DMS53 (cell line): Measurements from ENCODE around the gene PSEN2.

Source experiments
- DNase-seq: peaks from one replicate; lab custom pipeline; 2025; lab: John Stamatoyannopoulos, UW

The PSEN2 gene

DNA sequence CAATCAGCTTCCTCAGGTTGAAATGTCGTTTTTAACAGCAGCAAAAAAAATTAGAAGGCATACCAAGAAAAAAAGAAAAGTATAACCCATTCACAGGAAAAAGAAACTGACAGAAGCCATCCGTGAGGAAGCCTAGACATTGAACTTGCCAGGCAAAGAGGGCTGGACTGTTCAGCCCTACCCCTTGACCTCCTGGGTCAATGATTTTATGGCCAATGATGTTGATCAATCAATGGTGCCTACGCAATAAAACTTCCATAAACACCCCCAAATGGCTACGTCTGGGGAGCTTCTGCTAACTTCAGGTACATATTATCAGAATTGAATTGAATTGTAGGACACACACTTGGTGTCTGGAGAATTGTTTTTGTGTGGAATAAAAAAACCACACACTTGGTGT is 4.8 kb upstream of the PSEN2 start:
- DNase-seq = no peak

DNA sequence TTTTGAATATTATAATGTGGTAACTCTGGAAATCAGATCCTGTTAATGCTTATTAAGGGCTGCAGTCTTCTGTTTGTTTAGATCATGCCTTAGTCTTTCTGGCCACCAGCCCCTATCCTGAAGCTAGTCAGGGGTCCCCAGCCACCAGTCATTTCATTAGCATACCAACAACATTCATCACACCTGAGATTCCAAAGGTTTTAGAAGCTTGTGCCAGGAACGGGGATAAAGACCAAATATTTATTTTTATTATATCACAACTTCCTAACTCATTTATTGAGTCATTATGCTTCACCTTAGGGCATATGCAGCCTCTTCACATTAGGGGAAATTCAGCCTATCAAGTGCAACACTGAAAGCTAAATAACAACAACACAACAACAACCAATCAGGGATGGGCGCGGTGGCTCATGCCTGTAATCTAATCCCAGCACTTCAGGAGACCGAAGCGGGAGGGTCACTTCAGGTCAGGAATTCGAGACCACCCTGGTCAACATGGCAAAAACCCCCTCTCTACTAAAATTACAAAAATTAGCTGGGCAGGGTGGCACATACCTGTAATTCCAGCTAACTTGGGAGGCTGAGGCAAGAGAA is 2.9 kb upstream of the PSEN2 start:
- DNase-seq = no peak

DNA sequence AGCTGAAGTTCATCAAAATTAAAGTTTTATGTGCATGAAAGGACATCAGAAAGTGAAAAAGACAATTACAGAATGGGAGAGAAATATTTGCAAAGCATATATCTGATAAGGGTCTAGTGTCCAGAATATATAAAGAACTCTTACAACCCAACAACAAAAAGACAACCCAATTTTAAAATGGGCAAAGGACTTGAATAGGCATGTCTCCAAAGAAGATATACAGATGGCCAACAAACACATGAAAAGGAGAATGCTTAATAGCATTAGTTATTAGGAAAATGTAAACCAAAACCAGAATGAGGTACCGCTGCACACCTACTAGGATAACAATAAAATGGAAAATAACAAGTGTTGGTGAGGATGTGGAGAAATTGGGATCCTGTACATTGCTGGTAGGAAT is 1.7 kb upstream of the PSEN2 start:
- DNase-seq = no peak

DNA sequence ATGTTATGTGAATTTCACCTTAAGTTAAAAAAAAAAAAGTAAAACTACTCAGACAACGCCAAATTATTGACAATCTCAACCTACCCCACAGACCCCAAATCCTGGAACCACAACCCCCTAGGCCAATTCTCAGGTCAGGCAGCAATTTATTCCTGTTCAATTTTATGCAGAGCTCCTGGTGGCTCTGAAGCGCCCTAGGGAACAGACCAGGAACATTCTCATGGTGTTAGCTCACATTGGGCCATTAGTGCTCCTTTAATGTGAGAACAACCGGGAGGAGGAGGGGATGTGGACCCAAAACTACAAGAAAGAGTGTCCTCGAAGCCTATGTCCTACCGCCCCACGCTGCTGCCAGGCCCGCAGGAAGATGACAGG is 403 bp upstream of the PSEN2 start:
- DNase-seq = no peak

DNA sequence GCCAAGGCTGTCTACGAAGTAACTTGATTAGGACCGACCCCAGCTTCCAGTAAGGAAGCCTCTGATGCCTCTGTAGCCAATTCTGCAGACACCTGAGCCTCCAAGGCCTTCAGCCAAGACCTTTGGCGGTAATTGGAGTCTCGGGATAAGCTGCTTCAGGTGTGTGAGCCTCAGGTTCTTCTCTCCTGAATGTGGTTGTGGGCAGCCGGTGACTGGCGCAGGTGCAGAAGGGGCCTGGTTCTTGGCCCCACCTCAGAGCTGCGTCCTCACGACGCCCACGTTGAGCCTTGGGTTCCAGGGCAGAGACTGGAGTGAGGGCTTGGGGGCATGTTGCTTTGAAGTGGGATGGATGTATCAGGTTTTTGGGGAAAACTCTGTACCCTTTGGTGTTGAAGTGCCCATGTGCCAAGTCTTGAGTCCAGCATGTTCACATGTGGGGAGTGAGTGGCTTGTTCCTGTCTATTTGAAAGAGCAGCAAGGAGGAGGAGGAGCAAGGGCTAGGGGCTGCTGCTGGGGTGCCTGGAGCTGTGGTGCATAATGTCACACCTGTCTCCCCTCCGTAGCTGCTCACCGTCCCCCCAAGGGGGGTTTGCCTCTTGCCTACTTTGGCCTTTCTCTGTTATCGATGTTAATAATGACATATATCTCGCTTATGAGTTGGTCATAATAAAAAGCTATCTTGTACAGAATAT is 1.4 kb downstream of the PSEN2 start:
- DNase-seq = peak; percentile 24

DNA sequence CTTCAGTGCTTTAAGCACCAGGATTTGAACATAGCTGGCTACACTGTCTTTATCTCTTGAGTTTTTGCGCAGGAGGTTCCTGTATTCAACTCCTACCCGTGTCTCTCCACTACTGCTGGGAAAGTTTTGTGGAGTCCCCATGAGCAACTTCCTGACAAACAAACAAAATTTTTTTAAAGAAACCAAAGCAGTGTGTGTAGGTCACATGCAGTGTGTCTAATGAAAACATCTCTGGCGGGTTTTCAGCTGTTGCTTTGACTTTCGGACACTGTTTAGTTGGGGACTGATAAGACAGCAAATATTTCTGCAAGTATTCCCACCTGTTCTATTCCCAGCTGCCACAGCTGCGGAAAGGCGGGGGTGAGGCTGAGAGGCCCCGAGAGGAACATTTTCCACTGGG is 2.0 kb downstream of the PSEN2 start:
- no peak for DNase-seq

DNA sequence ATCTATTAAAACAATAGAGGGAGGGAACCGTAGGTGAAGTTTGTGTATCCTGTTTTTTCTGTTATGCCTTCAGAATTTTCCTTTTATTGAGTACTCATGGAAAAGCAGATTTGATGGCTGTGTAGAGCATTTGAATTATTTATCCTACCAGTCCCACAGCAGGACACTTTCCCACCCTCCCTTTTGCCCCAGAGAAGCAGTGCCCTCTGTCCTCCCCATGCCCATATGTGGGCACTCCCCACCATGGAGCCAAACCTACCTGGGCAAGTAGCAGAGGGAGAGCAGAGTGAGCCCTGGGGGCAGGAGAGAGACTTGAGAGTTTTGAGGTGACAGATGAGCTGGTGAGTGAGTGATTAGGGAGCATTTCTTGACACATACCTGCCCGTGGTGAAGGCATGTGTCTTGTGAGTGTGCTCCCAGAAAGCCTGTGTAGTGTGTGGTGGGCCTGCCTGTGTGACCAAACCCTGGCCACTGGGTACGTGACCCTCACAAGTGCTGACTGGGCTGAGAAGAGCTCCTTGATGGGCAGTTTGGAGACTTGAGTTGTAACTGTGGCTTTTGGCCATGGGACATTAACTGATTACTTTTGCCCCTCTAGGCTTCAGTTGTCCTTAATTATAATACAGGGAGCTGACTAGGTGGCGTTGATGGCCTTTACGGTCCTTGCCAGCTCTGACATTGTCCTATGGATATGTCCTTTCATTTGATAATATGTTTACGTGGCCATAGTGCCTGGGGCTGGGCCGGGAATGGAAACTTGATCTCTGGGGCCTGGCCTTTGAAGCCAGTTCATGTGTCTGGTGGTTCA is 3.6 kb downstream of the PSEN2 start:
- DNase-seq = no peak

DNA sequence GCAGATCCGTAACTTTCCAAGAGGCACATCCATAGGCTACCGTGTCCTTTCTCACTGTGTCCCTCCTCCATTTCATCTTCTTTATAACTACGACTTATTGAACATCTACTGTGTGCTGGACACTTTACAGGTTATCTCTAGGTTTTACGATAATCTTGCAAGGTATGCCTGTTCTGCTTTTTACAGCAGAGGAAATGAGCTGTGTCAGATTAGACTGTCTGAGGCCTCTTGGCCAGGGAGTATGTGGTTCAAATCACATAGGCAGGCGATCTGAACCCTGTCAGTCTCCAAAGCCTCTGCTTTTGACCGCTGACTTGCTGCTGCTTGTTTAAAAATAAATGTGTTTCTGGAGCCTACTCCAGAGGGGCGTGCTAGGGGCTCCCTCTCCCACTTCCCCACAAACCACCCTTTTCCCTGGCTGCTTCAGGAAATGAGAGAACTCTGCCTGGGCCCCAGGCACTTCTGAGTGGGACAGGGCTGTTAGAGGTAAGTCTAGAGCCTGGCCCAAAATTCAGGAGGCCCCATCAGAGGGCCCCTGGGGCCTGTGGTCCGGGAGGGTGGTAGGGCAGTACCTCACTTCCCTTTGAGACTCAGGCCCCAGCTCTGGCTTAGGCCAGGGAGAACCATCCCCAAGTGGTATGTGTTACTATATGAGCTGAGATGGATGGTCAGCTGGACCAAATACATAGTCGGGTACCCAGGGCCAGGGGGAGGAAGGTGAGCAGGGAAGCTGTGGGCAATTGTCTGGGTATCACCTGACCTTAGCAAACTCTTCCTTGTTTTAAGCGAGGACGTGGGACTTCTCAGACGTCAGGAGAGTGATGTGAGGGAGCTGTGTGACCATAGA is 4.4 kb downstream of the PSEN2 start:
- no peak for DNase-seq

DNA sequence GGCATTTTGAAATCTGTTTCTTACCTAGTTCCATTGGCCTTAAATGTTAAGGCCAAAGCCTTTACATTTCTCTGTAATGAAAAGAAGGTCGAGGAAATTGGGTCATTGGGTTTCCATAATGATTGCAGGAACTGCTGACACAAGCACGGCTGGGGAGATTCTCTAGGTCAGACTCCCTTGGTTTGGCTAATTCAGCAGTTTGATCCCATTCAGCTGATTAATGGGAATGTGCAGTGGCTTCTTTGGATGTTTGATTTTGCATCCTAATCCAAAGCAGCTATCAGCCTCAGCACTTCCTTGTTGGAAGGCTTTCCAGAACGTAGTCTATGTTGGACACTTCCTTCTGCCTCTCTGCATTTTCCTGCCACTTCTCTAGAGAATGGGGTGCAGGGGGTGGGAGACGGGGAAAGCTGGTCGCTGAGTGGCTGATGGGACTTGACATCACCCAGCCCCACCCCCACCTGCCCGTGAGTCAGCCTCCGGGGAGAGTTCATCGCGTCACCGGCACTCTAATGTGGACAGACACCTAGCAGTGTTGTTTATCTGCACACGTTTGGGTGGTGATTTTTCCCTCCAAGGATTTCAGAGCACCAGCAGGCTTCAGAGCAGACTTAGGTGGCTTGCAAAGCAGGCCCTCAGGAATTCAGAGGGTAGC is 5.4 kb downstream of the PSEN2 start:
- peak; percentile 94 for DNase-seq

DNA sequence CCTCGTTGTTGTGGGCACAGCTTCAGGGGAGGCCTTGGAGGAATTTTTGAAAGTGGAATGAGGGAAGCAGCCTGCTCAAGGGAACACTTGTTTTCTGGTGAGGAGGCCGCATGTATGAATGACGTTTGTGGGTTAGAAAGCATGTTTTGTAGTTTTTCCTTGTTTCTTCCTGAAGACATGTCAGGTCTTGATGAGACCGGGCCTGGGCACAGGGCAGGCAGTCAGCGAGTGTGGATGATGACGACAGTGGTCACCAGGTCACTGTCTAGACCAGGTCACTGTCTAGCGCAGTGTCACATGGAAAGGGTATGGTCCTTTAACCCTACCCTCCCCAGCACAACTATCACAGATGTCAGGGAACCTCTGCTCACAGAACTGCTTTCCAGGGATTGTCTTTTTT is 7.3 kb downstream of the PSEN2 start:
- no peak for DNase-seq

DNA sequence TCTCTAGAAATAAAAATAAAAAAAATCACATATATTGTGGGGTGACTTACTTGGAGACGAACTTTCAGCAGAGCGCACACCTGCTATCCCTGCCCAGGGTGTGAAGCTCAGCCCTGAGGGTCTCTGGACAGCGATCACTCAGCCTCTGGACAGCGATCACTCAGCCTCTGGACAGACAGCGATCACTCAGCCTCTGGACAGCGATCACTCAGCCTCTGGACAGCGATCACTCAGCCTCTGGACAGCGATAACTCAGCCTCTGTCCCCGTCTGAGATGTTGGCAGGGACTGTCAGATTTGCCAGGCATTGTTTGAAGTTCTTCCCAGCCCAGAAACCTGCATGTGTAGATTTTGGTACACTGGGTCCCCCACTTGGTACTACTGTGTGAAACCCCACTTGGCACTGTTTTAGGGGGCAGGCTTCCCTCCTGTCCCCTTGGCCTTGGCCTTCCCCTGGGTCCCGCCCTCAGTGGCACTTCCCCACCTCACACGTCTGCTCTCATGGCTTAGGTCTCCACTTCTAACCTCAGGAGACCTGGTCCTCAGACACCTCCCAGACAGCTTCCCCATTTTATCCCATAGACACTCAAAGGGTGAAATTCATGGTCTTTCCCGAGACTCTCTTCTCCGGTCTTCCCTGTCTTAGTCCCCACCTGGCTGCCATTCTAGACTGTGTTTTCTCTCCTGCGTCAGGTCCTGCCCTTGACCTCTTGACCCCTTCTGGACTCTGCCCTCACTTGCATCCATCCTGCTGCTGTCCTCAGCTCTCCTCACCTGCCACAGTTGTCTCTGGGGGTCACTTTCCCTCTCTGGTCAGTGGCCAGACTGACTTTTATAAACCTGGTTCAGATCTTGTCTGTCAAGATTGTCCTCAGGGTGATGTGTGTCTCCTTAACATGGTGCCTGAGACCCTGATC is 10.2 kb downstream of the PSEN2 start:
- no peak for DNase-seq

DNA sequence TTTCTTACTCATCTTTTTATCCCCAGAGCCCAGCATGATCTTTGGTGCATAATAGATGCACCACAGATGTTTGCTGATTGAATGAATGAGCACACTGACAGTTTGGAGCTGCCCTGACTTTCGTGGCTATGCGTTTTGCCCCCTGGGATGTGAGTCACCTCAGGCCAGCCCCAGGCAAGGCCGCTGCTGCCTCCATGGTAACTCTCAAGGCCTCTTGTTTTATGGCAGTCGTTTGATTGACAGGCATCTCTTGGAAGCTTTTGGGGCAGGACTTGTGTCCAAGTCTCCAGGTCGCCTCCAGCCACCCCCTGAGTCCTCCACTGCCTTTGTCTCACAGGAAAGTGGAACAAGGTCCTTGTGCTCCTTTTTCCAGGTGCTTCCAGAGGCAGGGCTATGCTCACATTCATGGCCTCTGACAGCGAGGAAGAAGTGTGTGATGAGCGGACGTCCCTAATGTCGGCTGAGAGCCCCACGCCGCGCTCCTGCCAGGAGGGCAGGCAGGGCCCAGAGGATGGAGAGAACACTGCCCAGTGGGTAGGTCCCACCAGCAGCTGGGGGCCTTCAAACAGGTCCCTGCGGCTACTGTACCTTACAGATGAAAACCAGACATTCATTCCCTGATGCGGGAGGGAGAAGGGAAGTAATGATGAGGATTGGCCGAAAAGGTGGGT is 11.2 kb downstream of the PSEN2 start:
- no peak for DNase-seq

DNA sequence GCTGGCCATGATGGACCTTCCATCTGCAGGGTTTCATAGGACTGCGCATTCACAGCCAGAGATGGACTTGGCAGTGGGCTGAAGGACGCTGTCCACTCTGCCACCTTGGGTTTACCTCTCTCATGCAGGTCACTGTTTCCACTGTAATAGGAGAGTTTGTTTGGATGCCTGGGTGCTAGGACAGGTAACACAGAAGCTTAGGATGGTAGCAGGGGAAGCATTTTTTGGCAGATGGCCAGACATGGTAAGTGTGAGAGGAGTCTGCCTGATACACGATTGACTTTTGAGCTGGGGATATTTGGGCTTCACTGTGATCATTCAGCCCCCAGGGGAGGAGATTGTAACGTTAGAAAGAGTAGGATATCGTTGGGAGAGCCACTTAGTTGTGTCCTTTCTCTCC is 11.8 kb downstream of the PSEN2 start:
- DNase-seq = no peak

DNA sequence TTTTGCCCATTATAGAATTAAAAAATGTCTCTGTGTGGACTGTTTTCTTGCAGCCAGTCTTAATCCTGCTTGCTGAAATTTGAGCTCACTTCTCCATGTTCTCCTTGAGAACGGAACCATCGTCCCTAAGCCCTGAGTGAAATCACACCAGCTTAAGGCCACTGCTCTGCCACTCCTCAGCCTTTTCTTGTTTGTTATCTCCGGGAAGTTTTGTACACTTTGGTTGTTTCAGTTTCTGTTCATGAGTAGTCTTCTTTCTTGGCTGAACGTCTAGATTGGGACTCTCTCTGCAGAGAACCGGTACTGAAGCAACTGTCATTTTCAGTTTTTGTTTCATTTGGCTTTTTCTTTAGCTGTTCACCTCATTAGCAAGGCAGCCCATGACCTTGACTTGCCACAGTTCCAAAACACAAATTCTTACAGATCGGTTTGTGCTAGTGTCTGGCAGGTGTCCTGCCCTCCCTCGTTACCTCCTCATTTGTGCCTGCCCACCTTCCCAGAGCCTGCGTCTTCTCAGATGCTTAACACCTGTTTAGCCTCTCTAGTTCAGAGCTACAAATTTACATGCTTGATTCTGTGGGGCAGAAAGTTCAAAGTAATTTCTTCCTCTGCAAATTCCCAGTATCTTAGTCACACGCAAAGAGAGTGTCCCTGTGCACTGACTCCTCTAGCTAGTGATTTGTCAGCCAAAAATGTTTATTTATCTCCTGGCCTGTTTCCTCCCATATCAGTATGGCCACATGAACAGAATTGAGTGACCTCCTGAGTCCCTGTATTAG is 12.4 kb downstream of the PSEN2 start:
- DNase-seq = no peak

DNA sequence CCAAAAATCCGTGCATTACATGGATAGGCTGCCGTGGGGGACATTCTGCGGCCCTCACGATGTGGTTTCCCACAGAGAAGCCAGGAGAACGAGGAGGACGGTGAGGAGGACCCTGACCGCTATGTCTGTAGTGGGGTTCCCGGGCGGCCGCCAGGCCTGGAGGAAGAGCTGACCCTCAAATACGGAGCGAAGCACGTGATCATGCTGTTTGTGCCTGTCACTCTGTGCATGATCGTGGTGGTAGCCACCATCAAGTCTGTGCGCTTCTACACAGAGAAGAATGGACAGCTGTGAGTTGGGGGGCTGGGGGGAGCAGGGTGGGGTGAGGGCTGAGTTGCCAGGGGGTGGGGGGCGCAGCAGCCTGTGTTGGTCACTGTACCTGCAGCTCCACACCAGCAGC is 13.2 kb downstream of the PSEN2 start:
- DNase-seq = no peak

DNA sequence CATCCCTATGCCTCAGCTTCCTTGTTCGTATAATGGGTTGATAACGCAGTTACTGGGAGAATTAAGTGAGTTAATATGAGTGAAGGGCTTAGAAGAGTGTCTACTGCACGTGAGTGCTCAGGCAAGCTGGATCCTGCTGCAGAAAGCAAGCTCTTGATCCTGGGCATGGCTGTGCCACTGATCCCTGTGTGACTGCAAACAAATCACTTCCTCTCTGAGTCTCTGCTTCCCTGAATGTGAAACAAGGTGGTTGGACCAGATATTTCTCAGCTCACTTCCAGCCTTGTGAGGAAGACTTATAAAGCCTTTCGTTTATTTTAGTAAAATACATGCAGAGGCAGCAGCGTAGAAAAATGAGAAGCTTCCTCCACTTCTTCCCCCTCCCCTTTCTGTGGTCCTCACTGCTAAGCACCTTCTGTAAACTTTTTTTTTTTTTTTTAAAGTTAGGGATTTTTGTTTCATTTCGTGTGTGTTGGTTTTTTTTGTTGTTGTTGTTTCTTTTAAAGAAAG is 13.8 kb downstream of the PSEN2 start:
- peak; percentile 63 for DNase-seq

DNA sequence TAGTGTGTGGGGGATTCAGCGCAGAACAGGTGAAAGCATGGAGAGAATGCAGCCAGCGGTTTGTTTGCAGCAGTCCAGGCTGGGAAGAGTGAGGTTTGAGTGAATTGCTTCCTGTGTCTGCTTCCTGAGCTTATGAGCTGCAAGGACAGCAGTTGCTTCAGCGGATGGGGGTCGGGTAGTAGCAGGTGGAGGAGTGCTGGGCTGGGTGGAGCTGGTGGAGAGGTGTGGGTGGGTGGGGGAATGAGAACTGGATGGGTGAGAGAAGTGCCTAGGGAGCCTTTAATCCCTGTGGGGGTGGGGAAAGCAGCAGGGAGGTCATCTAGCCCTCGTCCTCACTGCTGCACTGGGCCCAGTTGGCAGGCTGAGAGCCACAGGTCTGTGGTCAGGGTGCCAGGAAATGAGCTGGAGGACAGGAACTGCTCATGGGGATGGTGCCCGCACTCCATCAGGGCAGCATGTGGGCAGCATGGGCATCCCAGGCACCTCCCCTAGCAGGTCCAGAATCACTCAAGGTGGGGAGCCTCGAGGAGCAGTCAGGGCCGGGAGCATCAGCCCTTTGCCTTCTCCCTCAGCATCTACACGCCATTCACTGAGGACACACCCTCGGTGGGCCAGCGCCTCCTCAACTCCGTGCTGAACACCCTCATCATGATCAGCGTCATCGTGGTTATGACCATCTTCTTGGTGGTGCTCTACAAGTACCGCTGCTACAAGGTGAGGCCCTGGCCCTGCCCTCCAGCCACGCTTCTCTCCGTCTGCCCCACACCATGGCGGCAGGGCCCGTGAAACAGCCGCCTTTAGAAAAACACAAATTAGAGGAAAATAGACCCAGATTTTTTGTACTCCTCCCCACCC is 14.8 kb downstream of the PSEN2 start:
- DNase-seq = no peak
